ENCODE results near the gene SOX21.

SOX21 gene

DNA sequence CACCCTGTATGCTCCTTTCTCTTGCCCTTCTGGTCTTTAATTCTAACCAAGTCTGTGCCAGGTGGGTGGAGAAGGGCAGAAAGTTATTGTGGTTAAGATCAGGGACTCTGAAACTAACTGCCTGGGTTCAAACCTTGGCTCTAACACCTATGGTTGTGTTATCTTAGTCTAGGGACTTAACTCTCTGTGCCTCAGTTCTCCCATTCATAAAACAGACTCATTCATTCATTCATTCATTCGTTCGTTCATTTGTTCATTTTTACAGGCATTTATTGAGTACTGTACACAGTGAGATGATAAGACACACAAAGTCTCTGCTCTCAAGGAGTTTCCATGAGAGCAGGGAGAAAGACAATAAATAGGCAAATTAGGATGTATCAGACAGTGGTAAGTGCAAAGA is 30.1 kb downstream of the SOX21 start:
- H3K9me3 ChIP-seq (ENCODE audit: insufficient read depth, low read depth, low read length) = no peaks in the 10 kb centered on the region
- H3K4me3 ChIP-seq (ENCODE audit: low read length, poor library complexity, severe bottlenecking) = no peak overlapping the region
- H3K9ac ChIP-seq (ENCODE audit: low read depth, low read length, poor library complexity, severe bottlenecking) = no peak overlapping the region
- H3K4me2 ChIP-seq (ENCODE audit: low read depth, low read length, poor library complexity, severe bottlenecking) = no peak overlapping the region
- no peaks in the 10 kb centered on the region for H4K20me1 ChIP-seq (ENCODE audit: insufficient read depth, low read length, poor library complexity, severe bottlenecking)
- H2AFZ ChIP-seq (ENCODE audit: low read length) = no peak overlapping the region
- no peaks in the 10 kb centered on the region for H3K4me1 ChIP-seq (ENCODE audit: insufficient read depth, low read length, poor library complexity, severe bottlenecking)
- H3F3A ChIP-seq (ENCODE audit: low read depth) = no peaks in the 10 kb centered on the region
- TF ChIP-seq, protein P1, sequence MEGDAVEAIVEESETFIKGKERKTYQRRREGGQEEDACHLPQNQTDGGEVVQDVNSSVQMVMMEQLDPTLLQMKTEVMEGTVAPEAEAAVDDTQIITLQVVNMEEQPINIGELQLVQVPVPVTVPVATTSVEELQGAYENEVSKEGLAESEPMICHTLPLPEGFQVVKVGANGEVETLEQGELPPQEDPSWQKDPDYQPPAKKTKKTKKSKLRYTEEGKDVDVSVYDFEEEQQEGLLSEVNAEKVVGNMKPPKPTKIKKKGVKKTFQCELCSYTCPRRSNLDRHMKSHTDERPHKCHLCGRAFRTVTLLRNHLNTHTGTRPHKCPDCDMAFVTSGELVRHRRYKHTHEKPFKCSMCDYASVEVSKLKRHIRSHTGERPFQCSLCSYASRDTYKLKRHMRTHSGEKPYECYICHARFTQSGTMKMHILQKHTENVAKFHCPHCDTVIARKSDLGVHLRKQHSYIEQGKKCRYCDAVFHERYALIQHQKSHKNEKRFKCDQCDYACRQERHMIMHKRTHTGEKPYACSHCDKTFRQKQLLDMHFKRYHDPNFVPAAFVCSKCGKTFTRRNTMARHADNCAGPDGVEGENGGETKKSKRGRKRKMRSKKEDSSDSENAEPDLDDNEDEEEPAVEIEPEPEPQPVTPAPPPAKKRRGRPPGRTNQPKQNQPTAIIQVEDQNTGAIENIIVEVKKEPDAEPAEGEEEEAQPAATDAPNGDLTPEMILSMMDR (conservative IDR thresholded peaks at IDR 0.05; ENCODE audit: low read length) = no peak
- no peak for TF ChIP-seq EZH2phosphoT487 (IDR thresholded peaks at IDR 0.05; ENCODE audit: borderline replicate concordance)
- no peaks in the 10 kb centered on the region for H3K27me3 ChIP-seq (ENCODE audit: insufficient read depth, low read length, poor library complexity, severe bottlenecking)
- H3K9me2 ChIP-seq (replicated peaks; ENCODE audit: low read depth, low read length) = no peaks in the 10 kb centered on the region
- H3K36me3 ChIP-seq (ENCODE audit: insufficient read depth, low read length) = no peaks in the 10 kb centered on the region
- no peaks in the 10 kb centered on the region for H3K79me2 ChIP-seq (ENCODE audit: insufficient read depth, low read length)

DNA sequence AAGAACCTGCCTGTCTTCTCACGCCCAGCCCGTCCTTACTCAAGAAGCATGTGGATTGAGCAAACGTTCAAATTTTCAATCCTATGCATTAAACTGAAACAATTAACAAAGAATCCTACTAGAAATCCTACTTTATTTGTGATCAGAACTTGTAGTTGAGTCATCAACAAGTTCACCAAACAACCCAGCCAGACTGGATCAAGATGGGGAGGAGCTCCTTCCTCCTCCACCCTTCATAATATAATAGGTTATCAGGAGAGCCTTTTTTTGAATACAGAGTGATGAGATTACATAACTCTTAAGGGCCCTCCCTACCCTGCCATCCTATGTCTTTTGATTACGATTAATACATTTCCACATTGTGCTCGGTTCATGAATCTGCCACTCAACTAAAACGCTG is 32.7 kb downstream of the SOX21 start:
- Histone ChIP-seq H3K36me3 (ENCODE audit: insufficient read depth, low read length) (no peaks in the 10 kb centered on the region), H3K4me3 (ENCODE audit: low read length, poor library complexity, severe bottlenecking) (no peak overlapping the region), H2AFZ (ENCODE audit: low read length) (no peak overlapping the region), H3K9ac (ENCODE audit: low read depth, low read length, poor library complexity, severe bottlenecking) (no peak overlapping the region), H3K9me2 (replicated peaks; ENCODE audit: low read depth, low read length) (no peaks in the 10 kb centered on the region), H3K4me1 (ENCODE audit: insufficient read depth, low read length, poor library complexity, severe bottlenecking) (no peaks in the 10 kb centered on the region), H3F3A (ENCODE audit: low read depth) (no peaks in the 10 kb centered on the region), H3K4me2 (ENCODE audit: low read depth, low read length, poor library complexity, severe bottlenecking) (no peak overlapping the region), H3K27me3 (ENCODE audit: insufficient read depth, low read length, poor library complexity, severe bottlenecking) (no peaks in the 10 kb centered on the region), H3K9me3 (ENCODE audit: insufficient read depth, low read depth, low read length) (no peaks in the 10 kb centered on the region), H3K79me2 (ENCODE audit: insufficient read depth, low read length) (no peaks in the 10 kb centered on the region), H4K20me1 (ENCODE audit: insufficient read depth, low read length, poor library complexity, severe bottlenecking) (no peaks in the 10 kb centered on the region)
- TF ChIP-seq, protein P1 (conservative IDR thresholded peaks at IDR 0.05; ENCODE audit: low read length) = no peak
- no peak for TF ChIP-seq EZH2phosphoT487 (IDR thresholded peaks at IDR 0.05; ENCODE audit: borderline replicate concordance)

DNA sequence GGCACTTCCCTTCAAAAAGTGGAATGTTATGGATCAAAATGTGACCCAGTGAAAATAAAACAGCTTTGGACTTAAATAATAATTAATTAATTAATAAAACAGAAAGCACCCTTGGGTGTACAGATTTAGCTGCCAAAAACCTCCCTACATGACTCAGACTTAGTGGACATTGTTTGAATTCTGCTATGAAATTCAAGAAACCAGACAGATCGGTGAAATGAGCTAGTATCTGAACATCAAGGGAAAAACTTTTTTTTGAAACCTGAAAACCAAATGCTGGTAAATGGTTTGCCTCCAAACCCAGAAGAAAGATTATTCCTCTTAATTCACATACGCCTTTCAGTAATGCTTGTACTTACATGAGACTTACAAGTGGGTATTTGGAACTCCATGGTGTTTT is 33.5 kb downstream of the SOX21 start:
- no peak overlapping the region for H3K9ac ChIP-seq (ENCODE audit: low read depth, low read length, poor library complexity, severe bottlenecking)
- no peak overlapping the region for H3K4me2 ChIP-seq (ENCODE audit: low read depth, low read length, poor library complexity, severe bottlenecking)
- H4K20me1 ChIP-seq (ENCODE audit: insufficient read depth, low read length, poor library complexity, severe bottlenecking) = no peaks in the 10 kb centered on the region
- no peak overlapping the region for H2AFZ ChIP-seq (ENCODE audit: low read length)
- H3F3A ChIP-seq (ENCODE audit: low read depth) = no peaks in the 10 kb centered on the region
- no peaks in the 10 kb centered on the region for H3K27me3 ChIP-seq (ENCODE audit: insufficient read depth, low read length, poor library complexity, severe bottlenecking)
- no peaks in the 10 kb centered on the region for H3K79me2 ChIP-seq (ENCODE audit: insufficient read depth, low read length)
- H3K9me3 ChIP-seq (ENCODE audit: insufficient read depth, low read depth, low read length) = no peaks in the 10 kb centered on the region
- H3K4me3 ChIP-seq (ENCODE audit: low read length, poor library complexity, severe bottlenecking) = no peak overlapping the region
- H3K36me3 ChIP-seq (ENCODE audit: insufficient read depth, low read length) = no peaks in the 10 kb centered on the region
- no peaks in the 10 kb centered on the region for H3K4me1 ChIP-seq (ENCODE audit: insufficient read depth, low read length, poor library complexity, severe bottlenecking)
- no peaks in the 10 kb centered on the region for H3K9me2 ChIP-seq (replicated peaks; ENCODE audit: low read depth, low read length)
- TF ChIP-seq EZH2phosphoT487 (IDR thresholded peaks at IDR 0.05; ENCODE audit: borderline replicate concordance) = no peak
- TF ChIP-seq, protein P1 (conservative IDR thresholded peaks at IDR 0.05; ENCODE audit: low read length) = no peak
